Measurements from ENCODE around the gene S100A5. TPM values are rescaled to one million over a fixed set of nuclear protein-coding genes. Genes with fewer than 3 reads are reported as not detected.
"Not testable (repeated sequence)": the region's sequence is repeated elsewhere in the genome, so short reads cannot be mapped to it uniquely, and the experiment has no call there.

The S100A5 gene, protein sequence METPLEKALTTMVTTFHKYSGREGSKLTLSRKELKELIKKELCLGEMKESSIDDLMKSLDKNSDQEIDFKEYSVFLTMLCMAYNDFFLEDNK
- not detected for total RNA-seq

DNA sequence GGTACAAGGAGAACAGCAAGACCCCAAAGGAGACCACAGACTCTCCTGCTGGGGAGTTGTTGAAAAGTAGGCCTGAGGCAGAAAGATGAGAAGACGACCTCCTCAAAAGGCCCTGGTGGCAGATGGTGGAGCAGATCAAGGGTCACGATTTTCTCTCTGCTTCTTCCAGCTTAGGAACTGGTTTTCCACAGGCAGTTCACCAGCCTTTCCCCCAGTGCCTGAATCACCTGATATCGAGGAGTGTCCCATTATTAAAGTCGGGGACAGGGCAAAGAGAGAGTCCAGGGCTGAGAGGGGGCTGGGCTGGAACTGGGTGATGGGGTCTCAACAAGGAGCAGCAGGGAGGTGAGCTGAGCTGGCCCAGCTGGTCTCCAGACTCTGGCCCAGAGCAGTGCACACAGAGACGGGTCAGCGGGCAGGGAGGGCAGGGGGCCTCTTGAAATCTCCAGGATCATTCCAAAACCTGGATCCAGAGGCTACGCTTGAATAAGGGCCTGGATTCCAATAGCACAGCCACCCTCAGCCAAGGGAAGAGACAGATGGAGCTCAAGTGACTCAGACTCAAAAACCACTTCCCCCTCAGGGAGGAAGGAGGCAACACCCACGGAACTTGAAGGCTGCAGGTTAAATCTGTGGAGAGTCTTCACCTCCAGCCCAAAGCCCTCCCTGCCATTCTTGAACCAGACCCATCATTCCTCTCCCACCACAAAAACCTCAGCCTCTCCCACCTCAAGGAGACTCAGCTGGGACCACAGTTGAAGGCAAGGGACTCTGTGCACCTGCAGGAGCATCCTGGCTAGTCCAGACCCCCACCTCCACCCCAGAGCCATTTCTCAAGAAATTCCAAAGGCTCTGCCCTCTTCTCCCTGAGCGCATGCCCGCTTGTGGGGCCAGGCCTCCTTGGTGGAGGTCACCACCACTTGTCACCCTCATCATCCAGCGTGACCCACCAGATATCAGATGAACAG lies at the start of gene S100A5:
Gene S100A5, minus strand, starts transcription at position 541 of the 968 bp plus-strand sequence. CDS start 743 bp downstream, outside the sequence.
- 72% methylated on average over 10 to 11 of the region's 11 CpGs for WGBS, 2 donors
- peaks cover 39% of the 10 kb centered on the region for H3K4me1 ChIP-seq
- no peaks in the 10 kb centered on the region for H3K36me3 ChIP-seq (replicated peaks in 1 of 2; ENCODE audit: insufficient read depth in 1 of 2, low read depth in 2 of 2)
- no peak for ATAC-seq
- no peak for DNase-seq
- H3K4me3 ChIP-seq: no peak within 1 kb of the TSS
- H3K27me3 ChIP-seq: no peaks in the 10 kb centered on the region
- intact Hi-C loops (cut with DNase I): no loop called here
- no peaks in the 10 kb centered on the region for H3K9me3 ChIP-seq
- TF ChIP-seq POLR2A (IDR thresholded peaks at IDR 0.05): no peak
- TF ChIP-seq, protein P1, sequence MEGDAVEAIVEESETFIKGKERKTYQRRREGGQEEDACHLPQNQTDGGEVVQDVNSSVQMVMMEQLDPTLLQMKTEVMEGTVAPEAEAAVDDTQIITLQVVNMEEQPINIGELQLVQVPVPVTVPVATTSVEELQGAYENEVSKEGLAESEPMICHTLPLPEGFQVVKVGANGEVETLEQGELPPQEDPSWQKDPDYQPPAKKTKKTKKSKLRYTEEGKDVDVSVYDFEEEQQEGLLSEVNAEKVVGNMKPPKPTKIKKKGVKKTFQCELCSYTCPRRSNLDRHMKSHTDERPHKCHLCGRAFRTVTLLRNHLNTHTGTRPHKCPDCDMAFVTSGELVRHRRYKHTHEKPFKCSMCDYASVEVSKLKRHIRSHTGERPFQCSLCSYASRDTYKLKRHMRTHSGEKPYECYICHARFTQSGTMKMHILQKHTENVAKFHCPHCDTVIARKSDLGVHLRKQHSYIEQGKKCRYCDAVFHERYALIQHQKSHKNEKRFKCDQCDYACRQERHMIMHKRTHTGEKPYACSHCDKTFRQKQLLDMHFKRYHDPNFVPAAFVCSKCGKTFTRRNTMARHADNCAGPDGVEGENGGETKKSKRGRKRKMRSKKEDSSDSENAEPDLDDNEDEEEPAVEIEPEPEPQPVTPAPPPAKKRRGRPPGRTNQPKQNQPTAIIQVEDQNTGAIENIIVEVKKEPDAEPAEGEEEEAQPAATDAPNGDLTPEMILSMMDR (IDR thresholded peaks at IDR 0.05): no peak
- H3K27ac ChIP-seq: no peak within 1 kb of the TSS

DNA sequence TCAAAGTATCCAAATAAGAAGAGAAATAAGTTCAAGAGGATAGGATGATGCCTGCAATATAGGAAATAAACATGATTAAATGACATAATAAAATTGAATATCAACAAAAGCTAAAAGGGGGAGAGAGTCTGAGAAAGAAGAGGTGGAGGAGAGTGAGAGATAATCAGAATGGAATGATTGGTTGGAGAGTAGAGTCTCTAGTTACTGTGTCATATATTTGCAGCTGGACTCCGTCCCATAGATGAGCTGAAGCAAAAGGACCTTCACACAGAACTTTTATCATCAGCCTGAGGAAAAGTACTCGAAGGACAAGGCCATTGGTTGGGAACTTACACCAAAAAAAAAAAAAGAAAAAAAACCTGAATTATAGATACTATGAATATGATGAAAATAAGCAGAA lies 47.7 kb upstream of the S100A5 start:
- DNase-seq (no peak), ATAC-seq (no peak)
- intact Hi-C loops (cut with DNase I): no loop called here
- Histone ChIP-seq H3K9me3 (no peaks in the 10 kb centered on the region), H3K4me1 (peaks cover 5% of the 10 kb centered on the region), H3K27ac (no peak overlapping the region), H3K4me3 (no peak overlapping the region), H3K27me3 (no peaks in the 10 kb centered on the region), H3K36me3 (replicated peaks in 1 of 2; ENCODE audit: insufficient read depth in 1 of 2, low read depth in 2 of 2) (no peaks in the 10 kb centered on the region)
- 65 to 82% methylated on average over 2 of the region's 2 CpGs for WGBS, 2 donors
- no peak for TF ChIP-seq POLR2A (IDR thresholded peaks at IDR 0.05)
- TF ChIP-seq, protein P1 (IDR thresholded peaks at IDR 0.05): no peak

DNA sequence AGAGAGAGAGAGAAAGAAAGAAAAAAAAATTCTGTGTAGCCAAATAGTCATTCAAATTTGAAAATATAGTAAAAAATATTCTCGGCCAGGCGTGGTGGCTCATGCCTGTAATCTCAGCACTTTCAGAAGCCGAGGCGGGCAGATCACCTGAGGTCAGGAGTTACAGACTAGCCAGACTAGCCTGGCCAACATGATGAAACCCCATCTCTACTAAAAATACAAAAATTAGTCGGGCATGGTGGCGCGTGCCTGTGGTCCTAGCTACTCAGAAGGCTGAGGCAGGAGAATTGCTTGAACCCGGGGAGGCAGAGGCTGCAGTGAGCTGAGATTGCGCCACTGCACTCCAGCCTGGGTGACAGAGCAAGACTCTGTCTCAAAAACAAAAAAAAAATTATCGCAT lies 47.3 kb upstream of the S100A5 start:
- DNase-seq; H3K9me3 ChIP-seq; H3K27ac ChIP-seq; H3K27me3 ChIP-seq; H3K36me3 ChIP-seq (replicated peaks in 1 of 2; ENCODE audit: insufficient read depth in 1 of 2, low read depth in 2 of 2); H3K4me3 ChIP-seq; intact Hi-C loops (cut with DNase I); ATAC-seq; H3K4me1 ChIP-seq: not testable (repeated sequence)
- 87 to 95% methylated on average over 10 of the region's 10 CpGs for WGBS, 2 donors

DNA sequence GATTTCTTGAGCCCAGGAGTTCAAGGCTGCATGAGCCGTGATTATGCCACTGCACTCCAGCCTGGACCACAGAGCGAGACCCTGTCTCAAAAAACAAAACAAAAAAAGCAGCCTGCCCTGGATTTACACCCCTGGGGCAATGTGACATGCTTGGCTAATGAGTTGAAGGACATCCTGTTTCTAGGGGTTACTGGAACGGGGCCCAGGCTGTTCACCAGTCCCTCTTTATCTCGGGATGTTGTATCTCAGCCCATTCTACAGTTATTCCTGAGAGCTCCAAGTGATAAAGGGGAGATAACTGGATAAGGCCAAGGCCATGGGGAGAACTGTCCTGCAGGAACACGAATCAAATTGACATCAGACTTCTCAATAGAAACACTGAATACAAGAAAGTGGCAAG lies 46.6 kb upstream of the S100A5 start:
- DNase-seq (no peak), ATAC-seq (no peak)
- TF ChIP-seq, protein P1 (IDR thresholded peaks at IDR 0.05): no peak
- TF ChIP-seq POLR2A (IDR thresholded peaks at IDR 0.05): no peak
- Histone ChIP-seq H3K27ac (no peak overlapping the region), H3K4me1 (no peaks in the 10 kb centered on the region), H3K4me3 (no peak overlapping the region), H3K9me3 (no peaks in the 10 kb centered on the region), H3K27me3 (no peaks in the 10 kb centered on the region), H3K36me3 (replicated peaks in 1 of 2; ENCODE audit: insufficient read depth in 1 of 2, low read depth in 2 of 2) (no peaks in the 10 kb centered on the region)
- 45 to 57% methylated on average over 5 of the region's 5 CpGs for WGBS, 2 donors
- intact Hi-C loops (cut with DNase I): no loop called here

DNA sequence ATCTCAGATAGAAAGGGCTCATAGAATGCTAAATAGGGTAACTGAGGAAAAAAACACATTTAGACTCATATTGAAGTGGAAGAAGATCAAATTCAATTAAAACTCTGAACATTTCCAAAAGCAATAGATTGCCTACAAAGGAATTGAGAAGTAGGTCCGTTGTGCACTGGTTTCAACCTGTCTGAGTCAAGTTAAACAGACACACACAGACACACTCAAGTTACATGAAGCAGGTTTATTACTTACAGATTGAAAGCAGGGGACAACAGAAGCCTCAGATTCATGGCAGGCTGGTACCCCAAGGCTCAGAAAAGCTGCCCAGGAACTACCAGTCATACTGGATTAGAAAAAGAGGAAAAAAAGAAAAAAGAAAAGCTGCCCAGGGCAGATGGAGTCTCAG lies 45.6 kb upstream of the S100A5 start:
- 54 to 73% methylated on average over 1 of the region's 1 CpG for WGBS, 2 donors
- Histone ChIP-seq H3K36me3 (replicated peaks in 1 of 2; ENCODE audit: insufficient read depth in 1 of 2, low read depth in 2 of 2) (no peaks in the 10 kb centered on the region), H3K4me1 (no peaks in the 10 kb centered on the region), H3K27ac (no peak overlapping the region), H3K9me3 (no peaks in the 10 kb centered on the region), H3K27me3 (no peaks in the 10 kb centered on the region), H3K4me3 (no peak overlapping the region)
- intact Hi-C loops (cut with DNase I): no loop called here
- ATAC-seq (no peak), DNase-seq (no peak)
- TF ChIP-seq, protein P1 (IDR thresholded peaks at IDR 0.05): no peak
- no peak for TF ChIP-seq POLR2A (IDR thresholded peaks at IDR 0.05)

All from body of pancreas (tissue), 4 donors.